ENCODE measurements around the gene WBP1L.
A peak's percentile ranks its signal among the peaks of the same experiment; 100 is the strongest.

Gene WBP1L

GRCh38 chr10:102729029-102730026 is 14.4 kb upstream of the WBP1L start:
- H3K4me3 ChIP-seq (ENCODE audit: severe bottlenecking): no peak overlapping the region
- no peaks in the 10 kb centered on the region for H3K9me3 ChIP-seq (ENCODE audit: severe bottlenecking)
- H3K27me3 ChIP-seq (ENCODE audit: insufficient read depth, poor library complexity, severe bottlenecking): no peaks in the 10 kb centered on the region
- H3K4me1 ChIP-seq (ENCODE audit: insufficient read depth, poor library complexity, severe bottlenecking): no peaks in the 10 kb centered on the region
- ATAC-seq (ENCODE audit: low read depth) (peak; percentile 96), DNase-seq (ENCODE audit: low spot score) (no peak)
- no peak overlapping the region for H3K27ac ChIP-seq (ENCODE audit: poor library complexity, severe bottlenecking)
- peaks cover 42% of the 10 kb centered on the region for H3K36me3 ChIP-seq (ENCODE audit: low read depth)
- peak; percentile 92 for TF ChIP-seq CTCF (IDR thresholded peaks at IDR 0.05; ENCODE audit: poor library complexity, severe bottlenecking)

GRCh38 chr10:102731222-102731800 is 12.4 kb upstream of the WBP1L start:
- Histone ChIP-seq H3K9me3 (ENCODE audit: severe bottlenecking) (no peaks in the 10 kb centered on the region), H3K4me1 (ENCODE audit: insufficient read depth, poor library complexity, severe bottlenecking) (no peaks in the 10 kb centered on the region), H3K4me3 (ENCODE audit: severe bottlenecking) (no peak overlapping the region), H3K27me3 (ENCODE audit: insufficient read depth, poor library complexity, severe bottlenecking) (no peaks in the 10 kb centered on the region), H3K27ac (ENCODE audit: poor library complexity, severe bottlenecking) (no peak overlapping the region), H3K36me3 (ENCODE audit: low read depth) (peaks cover 41% of the 10 kb centered on the region)
- ATAC-seq (ENCODE audit: low read depth): no peak
- no peak for DNase-seq (ENCODE audit: low spot score)
- TF ChIP-seq CTCF (IDR thresholded peaks at IDR 0.05; ENCODE audit: poor library complexity, severe bottlenecking): no peak

GRCh38 chr10:102732661-102733060 is 11.1 kb upstream of the WBP1L start:
- ATAC-seq (ENCODE audit: low read depth): no peak
- H3K27ac ChIP-seq (ENCODE audit: poor library complexity, severe bottlenecking): no peak overlapping the region
- H3K27me3 ChIP-seq (ENCODE audit: insufficient read depth, poor library complexity, severe bottlenecking): no peaks in the 10 kb centered on the region
- no peaks in the 10 kb centered on the region for H3K9me3 ChIP-seq (ENCODE audit: severe bottlenecking)
- H3K4me3 ChIP-seq (ENCODE audit: severe bottlenecking): no peak overlapping the region
- no peak for TF ChIP-seq CTCF (IDR thresholded peaks at IDR 0.05; ENCODE audit: poor library complexity, severe bottlenecking)
- no peaks in the 10 kb centered on the region for H3K4me1 ChIP-seq (ENCODE audit: insufficient read depth, poor library complexity, severe bottlenecking)
- H3K36me3 ChIP-seq (ENCODE audit: low read depth): peaks cover 29% of the 10 kb centered on the region
- DNase-seq (ENCODE audit: low spot score): no peak

GRCh38 chr10:102735065-102735562 is 8.6 kb upstream of the WBP1L start:
- no peak for DNase-seq (ENCODE audit: low spot score)
- ATAC-seq (ENCODE audit: low read depth): no peak; the same call in 2 of the 3 replicates
- Histone ChIP-seq H3K4me1 (ENCODE audit: insufficient read depth, poor library complexity, severe bottlenecking) (no peaks in the 10 kb centered on the region), H3K36me3 (ENCODE audit: low read depth) (peaks cover 6% of the 10 kb centered on the region), H3K27ac (ENCODE audit: poor library complexity, severe bottlenecking) (no peak overlapping the region), H3K27me3 (ENCODE audit: insufficient read depth, poor library complexity, severe bottlenecking) (no peaks in the 10 kb centered on the region), H3K9me3 (ENCODE audit: severe bottlenecking) (no peaks in the 10 kb centered on the region), H3K4me3 (ENCODE audit: severe bottlenecking) (no peak overlapping the region)
- TF ChIP-seq CTCF (IDR thresholded peaks at IDR 0.05; ENCODE audit: poor library complexity, severe bottlenecking): no peak

All from RWPE2 (cell line).